Ovary (tissue), 3 donors: ENCODE measurements around the gene AHRR.

Source experiments
- CTCF ChIP-seq, 3 donors: fragments of 450-650 bp in 2 of 3; fragments of 200-600 bp in 1 of 3; IDR thresholded peaks; one replicate each; pipeline versions ENCODE4 v1.5.1 to v1.8.0; 2016 to 2022; ENCODE audit warnings: antibody characterized with exemption in 3 of 3, mild to moderate bottlenecking in 1 of 3
- EP300 ChIP-seq: sonication (generic); formaldehyde crosslinking; IDR thresholded peaks from one replicate; pipeline ENCODE4 v1.6.1; 2017; ENCODE audit warnings: antibody characterized with exemption
- POLR2A ChIP-seq: fragments of 450-650 bp; IDR thresholded peaks from one replicate; pipeline ENCODE4 v1.6.1; 2017; ENCODE audit warnings: antibody characterized with exemption, mild to moderate bottlenecking, moderate library complexity
- donor health status: DM: no; HTN: no; CAD: no.

GRCh38 chr5:373710-374602 lies 52.4 kb downstream of the AHRR start:
- TF ChIP-seq CTCF (IDR thresholded peaks at IDR 0.05) (no peak), EP300 (no peak), POLR2A (no peak)
